NT2/D1 (cell line): ENCODE measurements around the gene ORMDL3.

ENCODE experiments used
- SUZ12 ChIP-seq: IDR thresholded peaks from 2 replicates; pipeline ENCODE4 v1.6.1; 2011; ENCODE audit not compliant: insufficient read length, insufficient read depth; ENCODE audit errors: extremely low read depth
- YY1 ChIP-seq: IDR thresholded peaks from 2 replicates; pipeline ENCODE4 v1.6.1; 2011; ENCODE audit not compliant: insufficient read length, insufficient read depth
- ZNF274 ChIP-seq: IDR thresholded peaks from 2 replicates; pipeline ENCODE4 v1.6.1; 2011; ENCODE audit warnings: mild to moderate bottlenecking, low read depth, low read length

DNA sequence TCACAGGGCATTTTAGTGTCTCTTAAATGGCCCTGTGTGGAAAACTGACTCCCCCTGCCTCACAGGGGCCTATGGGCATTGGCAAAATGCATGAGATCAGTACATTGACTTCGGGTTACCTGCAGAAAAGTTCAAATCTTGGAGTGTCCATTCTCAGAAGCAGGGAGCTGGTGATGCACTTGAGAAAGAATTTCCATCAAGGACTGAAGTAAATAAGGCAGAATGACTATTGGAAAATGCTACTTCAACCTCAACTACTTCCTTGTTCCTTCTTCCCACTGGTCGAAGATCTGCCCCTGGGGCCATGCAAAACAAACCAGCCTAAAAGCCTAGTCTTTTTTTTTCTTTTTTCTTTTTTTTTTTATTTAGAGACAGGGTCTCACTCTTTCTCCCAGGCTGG lies 21.6 kb upstream of the ORMDL3 start:
- no peak for TF ChIP-seq YY1
- no peak for TF ChIP-seq SUZ12
- TF ChIP-seq ZNF274: no peak
